Left lung (tissue), 10 donors: ENCODE measurements around the gene PUS10. TPM values are rescaled to one million over a fixed set of nuclear protein-coding genes. Genes with fewer than 3 reads are reported as not detected.

ENCODE experiments used
- ATAC-seq: fragments of 200-7000 bp; cut with Tn5 transposase; one replicate; pipeline ENCODE4 v1.9.1; 2020; ENCODE audit warnings: moderate library complexity
- DNase-seq, 4 donors: peaks; one replicate each; pipeline ENCODE4 v3.0.0-alpha.2; 2013 to 2020
- H3K27ac ChIP-seq, 2 donors: fragments of 200-600 bp; sonication (generic) in 1 of 2; one replicate each; pipeline versions ENCODE4 v1.5.0 to v1.8.0; 2020 to 2021
- H3K27me3 ChIP-seq, 2 donors: fragments of 200-600 bp; sonication (generic) in 1 of 2; one replicate each; pipeline versions ENCODE4 v1.5.0 to v1.8.0; 2020 to 2021
- H3K36me3 ChIP-seq, 2 donors: fragments of 200-600 bp; sonication (generic) in 1 of 2; one replicate each; pipeline versions ENCODE4 v1.5.0 to v1.8.0; 2020 to 2021
- H3K4me1 ChIP-seq, 2 donors: fragments of 200-600 bp; one replicate each; pipeline ENCODE4 v1.8.0; 2021
- H3K4me3 ChIP-seq, 2 donors: fragments of 200-600 bp; sonication (generic) in 1 of 2; one replicate each; pipeline versions ENCODE4 v1.5.0 to v1.8.0; 2020 to 2021; ENCODE audit warnings: mild to moderate bottlenecking in 1 of 2
- H3K9me3 ChIP-seq, 2 donors: fragments of 200-600 bp; sonication (generic) in 1 of 2; one replicate each; pipeline versions ENCODE4 v1.5.0 to v1.8.0; 2020 to 2021
- CTCF ChIP-seq, 2 donors: fragments of 200-600 bp; sonication (generic) in 1 of 2; IDR thresholded peaks; one replicate each; pipeline versions ENCODE4 v1.5.0 to v1.8.0; 2021; ENCODE audit warnings: antibody characterized with exemption in 2 of 2
- intact Hi-C, 2 donors: fragments of 100-400 bp; cut with DNase I; formaldehyde crosslinking; loops; one replicate each; pipeline versions ENCODE4 v1.11.2 to v1.14.2; 2022
- polyA plus RNA-seq, 6 donors: library from polyadenylated mRNA; unstranded; fragments of 120-200 nt; gene quantifications; one replicate each; pipeline ENCODE4 v1.2.1, GENCODE V29; 2013; ENCODE audit not compliant: insufficient read length in 6 of 6
- total RNA-seq, 2 donors: library from RNA; stranded (reverse); fragmentation: NEBNext Ultra II Directional; extraction: Animal tissue kit (Norgen Biotek cat#: 25700); gene quantifications; one replicate each; pipeline ENCODE4 v1.2.1, GENCODE V29; 2021
- donor health status: DM: no; HTN: yes; CAD: no.
- donor health status: DM: no; HTN: no; CAD: no.

Gene PUS10
- total and polyA plus RNA-seq, 8 donors = 8.6 to 16.1 (median 12.2) TPM

- Histone ChIP-seq H3K4me3 (no peak overlapping the region), H3K27me3 (no peaks in the 10 kb centered on the region), H3K9me3 (no peaks in the 10 kb centered on the region), H3K27ac (no peak overlapping the region), H3K4me1 (peaks cover 0 to 13% of the 10 kb centered on the region in 2 donors), H3K36me3 (no peaks in the 10 kb centered on the region)
- ATAC-seq (no peak), DNase-seq (no peak)
- no peak for TF ChIP-seq CTCF (IDR thresholded peaks at IDR 0.05)
- intact Hi-C loops = no loop called here
Observed at GRCh38 chr2:60959501-60959900, 58.6 kb downstream of the PUS10 start.

- Histone ChIP-seq H3K4me1 (peaks cover 0 to 13% of the 10 kb centered on the region in 2 donors), H3K27ac (no peak overlapping the region), H3K4me3 (no peak overlapping the region), H3K36me3 (peaks cover 0 to 6% of the 10 kb centered on the region in 2 donors), H3K27me3 (no peaks in the 10 kb centered on the region), H3K9me3 (no peaks in the 10 kb centered on the region)
- no peak for TF ChIP-seq CTCF (IDR thresholded peaks at IDR 0.05)
- DNase-seq = no peak
- intact Hi-C loops = no loop called here
- ATAC-seq = no peak
Observed at GRCh38 chr2:60958800-60959199, 59.3 kb downstream of the PUS10 start.

GRCh38 chr2:60958361-60958760, 59.7 kb downstream of the PUS10 start:
- intact Hi-C loops = no loop called here
- no peaks in the 10 kb centered on the region for H3K27me3 ChIP-seq
- no peaks in the 10 kb centered on the region for H3K9me3 ChIP-seq
- TF ChIP-seq CTCF (IDR thresholded peaks at IDR 0.05) = no peak
- peaks cover 0 to 13% of the 10 kb centered on the region in 2 donors for H3K4me1 ChIP-seq
- peaks cover 0 to 9% of the 10 kb centered on the region in 2 donors for H3K36me3 ChIP-seq
- DNase-seq (no peak), ATAC-seq (no peak)
- H3K4me3 ChIP-seq = no peak overlapping the region
- no peak overlapping the region for H3K27ac ChIP-seq

- Histone ChIP-seq H3K4me3 (no peak overlapping the region), H3K27me3 (no peaks in the 10 kb centered on the region), H3K36me3 (peaks cover 0 to 12% of the 10 kb centered on the region in 2 donors), H3K9me3 (no peaks in the 10 kb centered on the region), H3K27ac (no peak overlapping the region), H3K4me1 (peaks cover 0 to 13% of the 10 kb centered on the region in 2 donors)
- DNase-seq (no peak), ATAC-seq (no peak)
- intact Hi-C loops = no loop called here
- no peak for TF ChIP-seq CTCF (IDR thresholded peaks at IDR 0.05)
Observed at GRCh38 chr2:60957643-60958042, 60.4 kb downstream of the PUS10 start.

- peaks cover 0 to 13% of the 10 kb centered on the region in 2 donors for H3K4me1 ChIP-seq
- no peak overlapping the region for H3K27ac ChIP-seq
- no peak for TF ChIP-seq CTCF (IDR thresholded peaks at IDR 0.05)
- intact Hi-C loops = no loop called here
- no peak for ATAC-seq
- DNase-seq = no peak
- no peaks in the 10 kb centered on the region for H3K27me3 ChIP-seq
- H3K9me3 ChIP-seq = no peaks in the 10 kb centered on the region
- peaks cover 0 to 16% of the 10 kb centered on the region in 2 donors for H3K36me3 ChIP-seq
- no peak overlapping the region for H3K4me3 ChIP-seq
Observed at GRCh38 chr2:60957224-60957623, 60.8 kb downstream of the PUS10 start.
